HepG2 (cell line): ENCODE data around the gene MEGF10. TPM values are rescaled to one million over a fixed set of nuclear protein-coding genes. Genes with fewer than 3 reads are reported as not detected.

ENCODE experiments used
- ATAC-seq: fragments of 200-7000 bp; cut with Tn5 transposase; 3 replicates; pipeline ENCODE4 v1.9.1; 2020; ENCODE audit warnings: mild to moderate bottlenecking, moderate library complexity
- BruUV-seq: library from RNA; stranded (reverse); fragments of 400-500 nt; replicated peaks from 2 replicates; lab custom pipeline; 2021; lab: Mats Ljungman, UMichigan
- CTCF ChIA-PET: fragments of 300-600 bp; formaldehyde crosslinking; extraction: SDS; loops from one replicate; lab custom pipeline; 2021; ENCODE audit warnings: low total read pairs, inconsistent platforms, low intra/inter-chr PET ratio; lab: Yijun Ruan, JAX
- POLR2A ChIA-PET: fragments of 350-600 bp; sonication (Branson Sonifier 250); formaldehyde crosslinking; loops from one replicate; lab custom pipeline; 2020; ENCODE audit warnings: antibody characterized with exemption, inconsistent platforms; lab: Yijun Ruan, JAX
- DNase-seq: peaks from one replicate; pipeline ENCODE4 v3.0.0-alpha.2; 2015; ENCODE audit warnings: low spot score
- FAIRE-seq: peaks from 3 replicates; lab custom pipeline; 2011; peaks lifted over from hg19 to GRCh38; lab: Jason Lieb, UNC
- H2AFZ ChIP-seq: one replicate; pipeline ENCODE4 v1.6.1; 2011; ENCODE audit warnings: low read length, inconsistent platforms
- H3K27ac ChIP-seq: fragments of 300-600 bp; 3 replicates; pipeline ENCODE4 v1.8.0; 2011; ENCODE audit warnings: mixed run types, mild to moderate bottlenecking, mixed read lengths, low read length, inconsistent platforms; ENCODE audit not compliant: insufficient read depth; ENCODE audit errors: extremely low read length
- H3K27me3 ChIP-seq, 2 experiments: fragments of 200-600 bp in 1 of 2; 2 replicates in 1 of 2; 3 replicates in 1 of 2; pipeline versions ENCODE4 v1.6.0 to v1.8.0; 2011; ENCODE audit warnings: low read length in 2 of 2, mild to moderate bottlenecking in 2 of 2, moderate library complexity in 2 of 2, inconsistent platforms in 1 of 2; ENCODE audit not compliant: insufficient read depth in 2 of 2, control insufficient read depth in 1 of 2
- H3K36me3 ChIP-seq, 2 experiments: fragments of 200-600 bp in 1 of 2; replicated peaks in 1 of 2; 2 replicates in 1 of 2; 3 replicates in 1 of 2; pipeline versions ENCODE4 v1.5.1 to v1.8.0; 2011; ENCODE audit warnings: low read length in 2 of 2, inconsistent platforms in 1 of 2; ENCODE audit not compliant: insufficient read depth in 2 of 2, control insufficient read depth in 1 of 2
- H3K4me1 ChIP-seq: 2 replicates; pipeline ENCODE4 v1.5.1; 2012; ENCODE audit warnings: low read length, inconsistent platforms; ENCODE audit not compliant: insufficient read depth
- H3K4me2 ChIP-seq: 2 replicates; pipeline ENCODE4 v1.6.0; 2011; ENCODE audit warnings: low read depth, low read length, inconsistent platforms
- H3K4me3 ChIP-seq, 3 experiments: fragments of 200-600 bp in 1 of 3; sonication (generic), shearing (Covaris generic) in 1 of 3; replicated peaks in 1 of 3; 2 replicates each; pipeline ENCODE4 v1.5.1; 2011 to 2016; ENCODE audit warnings: low read length in 3 of 3, inconsistent platforms in 2 of 3, low read depth in 2 of 3, mild to moderate bottlenecking in 2 of 3, control low read depth in 1 of 3, mixed read lengths in 1 of 3; ENCODE audit not compliant: insufficient read depth in 1 of 3
- H3K79me2 ChIP-seq: one replicate; pipeline ENCODE4 v1.6.1; 2011; ENCODE audit warnings: low read length, inconsistent platforms; ENCODE audit not compliant: insufficient read depth
- H3K9ac ChIP-seq: 2 replicates; pipeline ENCODE4 v1.6.0; 2011; ENCODE audit warnings: mild to moderate bottlenecking, low read depth, low read length, inconsistent platforms; ENCODE audit not compliant: insufficient read depth
- H3K9me3 ChIP-seq: 2 replicates; pipeline ENCODE4 v1.5.1; 2012; ENCODE audit warnings: mild to moderate bottlenecking, low read length
- H4K20me1 ChIP-seq: 2 replicates; pipeline ENCODE4 v1.6.0; 2011; ENCODE audit warnings: inconsistent platforms, mild to moderate bottlenecking, low read length, moderate library complexity; ENCODE audit not compliant: insufficient read depth
- FOXP1 ChIP-seq, 2 experiments: fragments of 450-650 bp in 1 of 2; IDR thresholded peaks; 2 replicates each; pipeline ENCODE4 v1.6.1; 2017 to 2018; ENCODE audit warnings: antibody characterized with exemption in 1 of 2
- GFI1 ChIP-seq: sonication (generic); formaldehyde crosslinking; IDR thresholded peaks from 2 replicates; pipeline ENCODE4 v1.5.0; 2020; ENCODE audit warnings: missing genetic modification reagents, mild to moderate bottlenecking, borderline replicate concordance
- MTA3 ChIP-seq: sonication (generic); formaldehyde crosslinking; IDR thresholded peaks from 2 replicates; pipeline ENCODE4 v1.4.0; 2020; ENCODE audit warnings: missing genetic modification reagents
- REXO4 ChIP-seq: sonication (generic); formaldehyde crosslinking; IDR thresholded peaks from 2 replicates; pipeline ENCODE4 v1.8.0; 2022; ENCODE audit warnings: missing genetic modification reagents, mild to moderate bottlenecking, borderline replicate concordance
- SSRP1 ChIP-seq: IDR thresholded peaks from 2 replicates; pipeline ENCODE4 v1.6.1; 2016; ENCODE audit warnings: control low read depth
- ZBTB21 ChIP-seq: sonication (generic); formaldehyde crosslinking; IDR thresholded peaks from 2 replicates; pipeline ENCODE4 v1.4.0; 2020; ENCODE audit warnings: missing genetic modification reagents
- WGBS: methylation state at CpG from one replicate; pipeline ENCODE4 v1.1.6; 2017; ENCODE audit warnings: low lambda C conversion rate; 5-methylcytosine and 5-hydroxymethylcytosine counted together
- in situ Hi-C: cut with HindIII; loops from 2 replicates; pipeline ENCODE4 v1.10.0; 2017; ENCODE audit warnings: low pct_unique_long_range_greater_than_20kb; ENCODE audit not compliant: extremely low pct_ligation_motif_present
- intact Hi-C: fragments of 100-400 bp; cut with micrococcal nuclease; formaldehyde crosslinking; loops from one replicate; pipeline ENCODE4 v1.10.0; 2022; ENCODE audit not compliant: unreplicated experiment
- polyA plus RNA-seq, 8 experiments: library from polyadenylated mRNA; depleted of rRNA in 3 of 8; stranded (reverse) in 7 of 8; unstranded in 1 of 8; fragments of >200 nt; fragmentation: Illumina TruSeq in 4 of 8; extraction: Trizol in 4 of 8; gene quantifications; 2 replicates each; pipeline versions ENCODE4 v1.2.1 to v1.2.3, GENCODE V29; 2011 to 2016; ENCODE audit warnings: low read depth in 4 of 8, missing spikeins in 1 of 8, mixed read lengths in 1 of 8; ENCODE audit not compliant: insufficient read depth in 1 of 8
- total RNA-seq, 5 experiments: library from RNA; depleted of rRNA; stranded (reverse); fragments of >200 nt; fragmentation: Illumina TruSeq; extraction: Trizol; gene quantifications; 2 replicates each; pipeline ENCODE4 v1.2.3, GENCODE V29; 2016; ENCODE audit warnings: low read depth in 1 of 5
- TF ChIP-seq, protein P1 (sequence below): sonication (generic); formaldehyde crosslinking; IDR thresholded peaks from 2 replicates; pipeline ENCODE4 v1.5.1; 2020; ENCODE audit warnings: mild to moderate bottlenecking, moderate library complexity, missing genetic modification reagents
- TF ChIP-seq, protein P2 (sequence below): sonication (generic); formaldehyde crosslinking; IDR thresholded peaks from 2 replicates; pipeline ENCODE4 v1.8.1; 2023; ENCODE audit warnings: mild to moderate bottlenecking, missing genetic modification reagents
- TF ChIP-seq, protein P3 (sequence below): IDR thresholded peaks from 2 replicates; pipeline ENCODE4 v1.6.1; 2018; ENCODE audit warnings: missing genetic modification reagents, mild to moderate bottlenecking, missing compliant biosample characterization
- TF ChIP-seq, protein P4 (sequence below): sonication (generic); formaldehyde crosslinking; conservative IDR thresholded peaks from 2 replicates; pipeline ENCODE4 v1.8.0; 2022; ENCODE audit warnings: missing genetic modification reagents
- TF ChIP-seq, protein P5 (sequence below), 2 experiments: sonication (generic) in 1 of 2; formaldehyde crosslinking in 1 of 2; IDR thresholded peaks; 2 replicates each; pipeline versions ENCODE4 v1.6.1 to v1.9.0; 2014 to 2022; ENCODE audit warnings: antibody characterized with exemption in 1 of 2, borderline replicate concordance in 1 of 2, inconsistent platforms in 1 of 2, low read depth in 1 of 2, missing genetic modification reagents in 1 of 2

The MEGF10 gene
- total and polyA plus RNA-seq, 2 of the 13 experiments (the other 11 are each of a cell fraction or from before 2014, with no cell fraction given), result not detected

DNA sequence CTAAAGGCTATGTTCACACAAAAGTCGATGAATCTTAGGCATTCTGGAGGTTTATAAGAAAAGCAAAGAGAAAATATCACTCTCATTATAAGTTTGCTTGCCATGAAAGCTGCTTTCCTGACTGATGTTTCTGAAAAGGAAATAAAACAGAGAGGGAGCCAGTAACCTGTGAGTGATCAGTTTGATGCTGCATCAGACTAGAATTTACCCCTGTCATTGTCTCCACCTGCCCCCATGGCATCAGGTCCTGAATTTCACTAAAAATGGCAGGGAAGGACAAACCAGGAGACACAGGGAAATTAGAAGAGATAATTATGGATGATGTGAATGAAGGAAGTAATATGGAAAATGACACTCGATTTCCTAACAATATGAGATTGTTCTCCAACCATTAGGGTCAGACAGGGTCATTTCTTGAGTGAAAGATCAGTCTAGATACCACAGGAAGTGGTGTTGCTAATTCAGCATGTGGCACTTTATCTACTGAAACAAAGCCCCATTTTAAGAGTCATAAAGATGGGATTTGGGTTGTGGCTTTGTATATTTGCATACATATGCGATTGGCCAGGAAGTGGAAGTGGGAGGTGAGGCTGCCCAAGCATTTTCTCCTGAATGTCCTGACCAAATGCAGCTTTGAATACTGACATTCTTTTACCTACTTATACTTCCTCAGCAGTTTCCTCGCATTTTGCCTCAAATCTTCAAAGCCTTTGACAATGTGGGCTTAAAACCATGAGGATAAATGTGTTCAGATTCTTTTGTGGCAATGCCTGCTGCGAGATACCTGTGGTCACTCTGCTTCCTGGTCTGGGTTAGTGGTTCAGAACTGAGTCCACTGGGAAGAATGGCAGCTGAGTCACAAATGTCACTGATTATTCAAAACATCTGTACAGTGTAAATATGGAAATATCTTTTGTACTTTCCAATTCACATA, 29.7 kb downstream of the MEGF10 start:
- no peak overlapping the region for H3K4me2 ChIP-seq
- ChIA-PET CTCF (no interaction called here), POLR2A (no interaction called here)
- no peaks in the 10 kb centered on the region for H4K20me1 ChIP-seq
- no peak overlapping the region for H3K27ac ChIP-seq
- no peak overlapping the region for H2AFZ ChIP-seq
- BruUV-seq, result no TSS peak
- no peaks in the 10 kb centered on the region; a peak in 1 of 5 replicates for H3K27me3 ChIP-seq
- H3K4me3 ChIP-seq, result no peak overlapping the region
- in situ Hi-C loops (no loop called here), intact Hi-C loops (no loop called here)
- no peaks in the 10 kb centered on the region for H3K4me1 ChIP-seq
- H3K9me3 ChIP-seq, result no peaks in the 10 kb centered on the region
- no peaks in the 10 kb centered on the region for H3K79me2 ChIP-seq
- no peak overlapping the region for H3K9ac ChIP-seq
- no peak for DNase-seq
- no peak for TF ChIP-seq GFI1
- no peak for TF ChIP-seq MTA3
- TF ChIP-seq, protein P1, sequence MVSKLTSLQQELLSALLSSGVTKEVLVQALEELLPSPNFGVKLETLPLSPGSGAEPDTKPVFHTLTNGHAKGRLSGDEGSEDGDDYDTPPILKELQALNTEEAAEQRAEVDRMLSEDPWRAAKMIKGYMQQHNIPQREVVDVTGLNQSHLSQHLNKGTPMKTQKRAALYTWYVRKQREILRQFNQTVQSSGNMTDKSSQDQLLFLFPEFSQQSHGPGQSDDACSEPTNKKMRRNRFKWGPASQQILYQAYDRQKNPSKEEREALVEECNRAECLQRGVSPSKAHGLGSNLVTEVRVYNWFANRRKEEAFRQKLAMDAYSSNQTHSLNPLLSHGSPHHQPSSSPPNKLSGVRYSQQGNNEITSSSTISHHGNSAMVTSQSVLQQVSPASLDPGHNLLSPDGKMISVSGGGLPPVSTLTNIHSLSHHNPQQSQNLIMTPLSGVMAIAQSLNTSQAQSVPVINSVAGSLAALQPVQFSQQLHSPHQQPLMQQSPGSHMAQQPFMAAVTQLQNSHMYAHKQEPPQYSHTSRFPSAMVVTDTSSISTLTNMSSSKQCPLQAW (CRISPR knock-in tag), result no peak
- no peak for TF ChIP-seq REXO4
- TF ChIP-seq, protein P2, sequence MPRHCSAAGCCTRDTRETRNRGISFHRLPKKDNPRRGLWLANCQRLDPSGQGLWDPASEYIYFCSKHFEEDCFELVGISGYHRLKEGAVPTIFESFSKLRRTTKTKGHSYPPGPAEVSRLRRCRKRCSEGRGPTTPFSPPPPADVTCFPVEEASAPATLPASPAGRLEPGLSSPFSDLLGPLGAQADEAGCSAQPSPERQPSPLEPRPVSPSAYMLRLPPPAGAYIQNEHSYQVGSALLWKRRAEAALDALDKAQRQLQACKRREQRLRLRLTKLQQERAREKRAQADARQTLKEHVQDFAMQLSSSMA (CRISPR knock-in tag), result no peak
- TF ChIP-seq FOXP1 (IDR thresholded peaks at IDR 0.05), result no peak
- TF ChIP-seq FOXP1 (CRISPR knock-in tag; IDR thresholded peaks at IDR 0.05), result no peak
- no peak for TF ChIP-seq ZBTB21 (CRISPR knock-in tag)
- TF ChIP-seq, protein P3, sequence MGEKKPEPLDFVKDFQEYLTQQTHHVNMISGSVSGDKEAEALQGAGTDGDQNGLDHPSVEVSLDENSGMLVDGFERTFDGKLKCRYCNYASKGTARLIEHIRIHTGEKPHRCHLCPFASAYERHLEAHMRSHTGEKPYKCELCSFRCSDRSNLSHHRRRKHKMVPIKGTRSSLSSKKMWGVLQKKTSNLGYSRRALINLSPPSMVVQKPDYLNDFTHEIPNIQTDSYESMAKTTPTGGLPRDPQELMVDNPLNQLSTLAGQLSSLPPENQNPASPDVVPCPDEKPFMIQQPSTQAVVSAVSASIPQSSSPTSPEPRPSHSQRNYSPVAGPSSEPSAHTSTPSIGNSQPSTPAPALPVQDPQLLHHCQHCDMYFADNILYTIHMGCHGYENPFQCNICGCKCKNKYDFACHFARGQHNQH (CRISPR knock-in tag), result no peak
- TF ChIP-seq, protein P4, sequence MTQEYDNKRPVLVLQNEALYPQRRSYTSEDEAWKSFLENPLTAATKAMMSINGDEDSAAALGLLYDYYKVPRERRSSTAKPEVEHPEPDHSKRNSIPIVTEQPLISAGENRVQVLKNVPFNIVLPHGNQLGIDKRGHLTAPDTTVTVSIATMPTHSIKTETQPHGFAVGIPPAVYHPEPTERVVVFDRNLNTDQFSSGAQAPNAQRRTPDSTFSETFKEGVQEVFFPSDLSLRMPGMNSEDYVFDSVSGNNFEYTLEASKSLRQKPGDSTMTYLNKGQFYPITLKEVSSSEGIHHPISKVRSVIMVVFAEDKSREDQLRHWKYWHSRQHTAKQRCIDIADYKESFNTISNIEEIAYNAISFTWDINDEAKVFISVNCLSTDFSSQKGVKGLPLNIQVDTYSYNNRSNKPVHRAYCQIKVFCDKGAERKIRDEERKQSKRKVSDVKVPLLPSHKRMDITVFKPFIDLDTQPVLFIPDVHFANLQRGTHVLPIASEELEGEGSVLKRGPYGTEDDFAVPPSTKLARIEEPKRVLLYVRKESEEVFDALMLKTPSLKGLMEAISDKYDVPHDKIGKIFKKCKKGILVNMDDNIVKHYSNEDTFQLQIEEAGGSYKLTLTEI (CRISPR knock-in tag), result no peak
- TF ChIP-seq, protein P5, sequence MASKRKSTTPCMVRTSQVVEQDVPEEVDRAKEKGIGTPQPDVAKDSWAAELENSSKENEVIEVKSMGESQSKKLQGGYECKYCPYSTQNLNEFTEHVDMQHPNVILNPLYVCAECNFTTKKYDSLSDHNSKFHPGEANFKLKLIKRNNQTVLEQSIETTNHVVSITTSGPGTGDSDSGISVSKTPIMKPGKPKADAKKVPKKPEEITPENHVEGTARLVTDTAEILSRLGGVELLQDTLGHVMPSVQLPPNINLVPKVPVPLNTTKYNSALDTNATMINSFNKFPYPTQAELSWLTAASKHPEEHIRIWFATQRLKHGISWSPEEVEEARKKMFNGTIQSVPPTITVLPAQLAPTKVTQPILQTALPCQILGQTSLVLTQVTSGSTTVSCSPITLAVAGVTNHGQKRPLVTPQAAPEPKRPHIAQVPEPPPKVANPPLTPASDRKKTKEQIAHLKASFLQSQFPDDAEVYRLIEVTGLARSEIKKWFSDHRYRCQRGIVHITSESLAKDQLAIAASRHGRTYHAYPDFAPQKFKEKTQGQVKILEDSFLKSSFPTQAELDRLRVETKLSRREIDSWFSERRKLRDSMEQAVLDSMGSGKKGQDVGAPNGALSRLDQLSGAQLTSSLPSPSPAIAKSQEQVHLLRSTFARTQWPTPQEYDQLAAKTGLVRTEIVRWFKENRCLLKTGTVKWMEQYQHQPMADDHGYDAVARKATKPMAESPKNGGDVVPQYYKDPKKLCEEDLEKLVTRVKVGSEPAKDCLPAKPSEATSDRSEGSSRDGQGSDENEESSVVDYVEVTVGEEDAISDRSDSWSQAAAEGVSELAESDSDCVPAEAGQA (IDR thresholded peaks at IDR 0.05; ENCODE audit: low read depth), result no peak
- TF ChIP-seq, protein P5 (CRISPR knock-in tag; IDR thresholded peaks at IDR 0.05; ENCODE audit: borderline replicate concordance), result no peak
- no peak for TF ChIP-seq SSRP1 (CRISPR knock-in tag)
- no peaks in the 10 kb centered on the region for H3K36me3 ChIP-seq
- no peak for ATAC-seq
- no peak for FAIRE-seq
- 0% methylated on average over 5 of the region's 5 CpGs for WGBS
